HG03354 (cell line): ENCODE results near the gene GTF2E1.
A peak's percentile ranks its signal among the peaks of the same experiment; 100 is the strongest.
"Not testable (repeated sequence)": the region's sequence is repeated elsewhere in the genome, so short reads cannot be mapped to it uniquely, and the experiment has no call there.

ENCODE experiments used
- ATAC-seq: cut with Tn5 transposase; IDR thresholded peaks from one replicate; pipeline ENCODE4 v1.9.1; 2021; ENCODE audit warnings: mild to moderate bottlenecking; ENCODE audit not compliant: unreplicated experiment, poor library complexity, severe bottlenecking

Gene GTF2E1

DNA sequence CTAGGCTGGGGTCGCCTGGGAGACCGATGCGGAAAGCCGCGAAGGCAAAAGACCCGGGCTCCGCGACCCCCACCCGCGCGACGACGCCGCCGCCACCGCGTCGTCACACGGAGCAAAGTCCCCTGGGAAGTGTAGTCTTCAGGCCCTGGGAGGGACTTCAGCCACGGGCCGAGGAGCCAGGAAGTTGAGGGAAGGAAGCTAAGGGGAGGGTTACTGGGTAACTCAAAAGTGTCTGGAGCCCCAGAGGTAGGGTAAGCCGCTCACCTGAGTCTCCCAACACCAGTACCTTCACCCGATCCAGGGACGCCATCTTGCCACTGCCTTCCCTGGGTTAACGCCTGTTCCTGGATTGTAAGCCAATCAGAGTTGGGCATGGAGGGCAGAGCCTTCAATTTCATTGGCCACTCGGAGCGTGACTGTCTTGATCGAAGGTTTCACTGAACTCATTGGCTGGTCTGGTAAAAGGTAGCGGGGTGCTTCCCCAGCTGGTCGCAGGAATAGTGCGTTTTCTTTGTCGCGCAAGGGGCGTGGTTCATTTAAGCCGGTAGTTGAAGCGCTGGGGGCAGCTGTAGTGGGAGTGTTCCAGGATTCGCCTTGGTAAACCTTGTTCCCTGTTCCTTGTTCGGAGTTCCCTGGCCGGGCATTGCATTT, at the start of gene GTF2E1, which contains the start of gene RABL3:
Gene GTF2E1, plus strand, starts transcription at position 547 of the 651 bp plus-strand sequence. CDS start 7,809 bp downstream, outside the sequence.
Gene RABL3, minus strand, starts transcription at position 319 of the 651 bp plus-strand sequence. Its CDS starts 9 bp downstream, at position 310.
- peak; percentile 98 for ATAC-seq

DNA sequence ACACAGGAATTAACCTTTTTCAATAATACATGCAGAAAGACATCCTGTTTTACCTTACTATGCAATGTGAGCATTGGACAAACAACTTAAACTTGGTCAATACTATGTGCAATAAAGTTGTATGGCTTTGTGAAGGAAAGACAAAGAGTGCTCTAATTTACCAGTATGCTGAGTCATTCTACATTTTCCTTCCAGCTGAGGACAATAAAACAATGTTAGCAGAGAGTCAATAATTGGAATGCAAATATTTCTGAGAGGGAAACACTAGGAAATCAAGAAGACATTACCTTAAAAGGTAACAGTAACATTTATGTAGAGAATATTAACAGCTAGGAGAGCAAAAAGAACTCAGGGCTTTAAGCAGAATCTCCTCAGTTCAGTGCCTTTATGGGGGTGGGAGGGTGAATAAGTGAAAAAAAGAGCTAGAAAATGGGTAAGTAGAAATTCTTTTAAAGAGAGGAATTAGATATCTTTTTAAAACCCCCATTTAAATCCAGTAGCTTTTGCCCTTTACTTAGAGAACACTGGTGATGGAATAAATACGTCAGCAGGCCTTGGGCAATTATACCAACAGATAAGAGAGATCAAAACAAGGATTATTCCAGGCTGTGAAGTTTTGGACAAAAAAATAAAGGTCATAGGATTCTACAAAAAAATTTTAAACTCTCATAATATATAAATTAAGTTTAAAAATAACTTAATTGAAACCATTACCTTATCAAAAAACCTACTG, 48.9 kb upstream of the GTF2E1 start:
- no peak for ATAC-seq

GRCh38 chr3:120699333-120699732, 43.2 kb upstream of the GTF2E1 start:
- ATAC-seq, result no peak

DNA sequence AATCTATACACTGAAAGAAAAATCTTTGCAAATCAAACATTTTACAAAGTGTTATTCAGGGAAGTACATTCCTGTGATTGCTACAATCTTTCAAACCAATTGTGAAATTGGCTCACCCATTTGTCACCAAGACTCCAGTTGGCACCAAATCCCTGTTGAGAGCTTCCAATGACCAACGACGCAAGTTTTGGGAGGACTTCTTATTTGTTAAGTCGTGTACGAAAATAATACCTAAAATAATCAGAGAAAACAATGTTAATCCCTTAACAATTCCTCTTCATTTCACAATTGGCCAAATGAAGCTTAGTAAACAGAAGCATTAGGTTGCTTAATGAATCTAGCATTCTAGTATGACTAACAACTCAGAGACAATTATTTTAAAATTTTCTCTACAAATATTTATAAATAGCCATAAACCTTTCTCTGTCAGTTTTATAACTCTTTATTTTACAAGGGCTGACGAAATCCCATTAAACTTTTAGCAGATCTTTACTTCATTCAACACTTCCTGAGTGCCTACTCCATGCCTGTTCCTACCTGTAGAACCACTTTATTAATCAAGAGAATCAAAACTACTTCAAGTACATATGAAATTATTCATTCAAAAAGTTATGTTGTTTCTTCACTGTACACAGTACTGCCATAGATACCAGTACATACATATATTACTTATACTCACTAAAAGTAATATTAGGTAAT, 36.5 kb upstream of the GTF2E1 start:
- no peak for ATAC-seq

DNA sequence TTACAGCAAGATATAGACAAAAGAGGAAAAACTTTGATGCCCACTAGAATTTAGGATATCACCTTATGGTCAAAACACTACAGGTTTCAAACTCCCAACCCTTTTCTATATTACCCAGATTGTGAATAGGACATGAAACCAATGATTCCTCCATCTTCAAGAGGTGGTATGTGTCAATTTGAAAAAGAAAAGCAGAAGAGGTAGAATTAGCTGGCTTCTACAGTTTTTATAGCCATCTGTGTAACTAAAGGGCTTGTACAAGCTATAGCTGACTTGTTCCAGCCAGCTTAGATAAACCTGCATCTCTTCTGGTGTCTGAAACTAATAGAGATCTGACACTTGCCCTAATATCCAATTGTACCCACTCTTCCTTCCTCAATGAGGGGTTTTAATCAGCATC, 35.6 kb upstream of the GTF2E1 start:
- ATAC-seq, result no peak

DNA sequence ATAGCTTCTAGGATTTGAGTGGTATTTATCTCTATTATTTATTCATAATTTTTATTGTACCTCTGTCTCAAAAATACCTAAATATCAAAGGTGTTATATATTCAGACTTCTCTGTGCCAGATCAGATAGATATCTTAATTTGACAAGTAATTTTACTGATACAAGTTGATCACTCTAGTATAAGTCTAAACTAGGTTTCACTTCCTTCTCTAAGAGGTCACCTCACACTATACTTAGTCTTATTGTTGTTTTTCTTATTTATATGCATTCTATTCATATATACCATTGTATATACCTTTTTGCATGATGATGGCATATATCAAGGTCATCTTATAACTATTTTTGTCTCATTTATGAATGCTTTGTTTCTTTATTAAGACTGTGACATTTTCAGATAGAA, 34.1 kb upstream of the GTF2E1 start:
- ATAC-seq, result peak; percentile 58

GRCh38 chr3:120710369-120710768, 32.2 kb upstream of the GTF2E1 start:
- no peak for ATAC-seq

DNA sequence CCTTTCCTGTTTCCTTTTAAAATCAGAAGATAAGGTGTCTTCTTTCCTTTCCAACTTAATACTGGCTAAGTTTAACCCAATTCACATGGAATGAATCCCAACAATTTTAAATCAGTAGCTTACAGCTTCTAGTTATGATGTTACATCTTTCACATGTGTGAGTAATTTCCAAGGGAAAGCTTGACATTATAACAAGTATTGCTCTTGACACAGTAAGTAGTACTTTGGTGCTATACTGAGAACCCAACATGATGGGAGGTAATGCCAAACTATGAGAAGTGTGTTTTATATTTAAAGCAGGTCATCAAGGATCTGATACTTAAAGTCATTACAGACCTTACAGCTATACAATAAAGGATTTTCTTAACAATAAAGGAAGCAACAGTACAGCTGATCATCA, 29.3 kb upstream of the GTF2E1 start:
- no peak for ATAC-seq

DNA sequence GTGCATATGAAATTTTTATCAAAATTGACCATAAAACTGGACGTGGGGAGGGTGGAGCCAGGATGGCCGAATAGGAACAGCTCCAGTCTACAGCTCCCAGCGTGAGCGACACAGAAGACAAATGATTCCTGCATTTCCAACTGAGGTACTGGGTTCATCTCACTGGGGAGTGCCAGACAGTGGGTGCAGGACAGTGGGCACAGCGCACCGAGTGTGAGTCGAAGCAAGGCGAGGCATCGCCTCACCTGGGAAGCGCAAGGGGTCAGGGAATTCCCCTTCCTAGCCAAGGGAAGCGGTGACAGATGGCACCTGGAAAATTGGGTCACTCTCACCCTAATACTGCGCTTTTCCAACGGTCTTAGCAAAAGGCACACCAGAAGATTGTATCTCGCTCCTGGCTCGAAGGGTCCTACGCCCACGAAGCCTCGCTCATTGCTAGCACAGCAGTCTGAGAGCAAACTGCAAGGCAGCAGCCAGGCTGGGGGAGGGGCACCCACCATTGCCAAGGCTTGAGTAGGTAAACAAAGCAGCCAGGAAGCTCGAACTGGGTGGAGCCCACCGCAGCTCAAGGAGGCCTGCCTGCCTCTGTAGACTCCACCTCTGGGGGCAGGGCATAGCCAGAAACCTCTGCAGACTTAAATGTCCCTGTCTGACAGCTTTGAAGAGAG, 23.2 kb upstream of the GTF2E1 start:
- not testable (repeated sequence) for ATAC-seq

- no peak for ATAC-seq
These were observed 15.8 kb upstream of the GTF2E1 start for GRCh38 chr3:120726791-120727190.

GRCh38 chr3:120730576-120731542, 11.7 kb upstream of the GTF2E1 start:
- no peak for ATAC-seq

DNA sequence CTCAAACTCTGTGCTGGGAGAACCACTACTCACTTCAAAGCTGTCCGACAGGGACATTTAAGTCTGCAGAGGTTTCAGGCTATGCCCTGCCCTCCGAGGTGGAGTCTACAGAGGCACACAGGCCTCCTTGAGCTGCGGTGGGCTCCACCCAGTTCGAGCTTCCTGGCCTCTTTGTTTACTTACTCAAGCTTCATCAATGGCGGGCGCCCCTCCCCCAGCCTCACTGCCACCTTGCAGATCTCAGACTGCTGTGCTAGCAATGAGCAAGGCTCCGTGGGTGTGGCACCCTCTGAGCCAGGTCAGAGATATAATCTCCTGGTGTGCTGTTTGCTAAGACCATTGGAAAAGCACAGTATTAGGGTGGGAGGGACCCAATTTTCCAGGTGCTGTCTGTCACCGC, 4.5 kb upstream of the GTF2E1 start:
- ATAC-seq, result not testable (repeated sequence)

- ATAC-seq, result no peak
These were observed 1.2 kb upstream of the GTF2E1 start for GRCh38 chr3:120741320-120741719.

- ATAC-seq, result peak; percentile 29
These were observed 727 bp upstream of the GTF2E1 start for GRCh38 chr3:120741837-120742197.

- ATAC-seq, result peak; percentile 30
These were observed 363 bp downstream of the GTF2E1 start for GRCh38 chr3:120742849-120743365.

DNA sequence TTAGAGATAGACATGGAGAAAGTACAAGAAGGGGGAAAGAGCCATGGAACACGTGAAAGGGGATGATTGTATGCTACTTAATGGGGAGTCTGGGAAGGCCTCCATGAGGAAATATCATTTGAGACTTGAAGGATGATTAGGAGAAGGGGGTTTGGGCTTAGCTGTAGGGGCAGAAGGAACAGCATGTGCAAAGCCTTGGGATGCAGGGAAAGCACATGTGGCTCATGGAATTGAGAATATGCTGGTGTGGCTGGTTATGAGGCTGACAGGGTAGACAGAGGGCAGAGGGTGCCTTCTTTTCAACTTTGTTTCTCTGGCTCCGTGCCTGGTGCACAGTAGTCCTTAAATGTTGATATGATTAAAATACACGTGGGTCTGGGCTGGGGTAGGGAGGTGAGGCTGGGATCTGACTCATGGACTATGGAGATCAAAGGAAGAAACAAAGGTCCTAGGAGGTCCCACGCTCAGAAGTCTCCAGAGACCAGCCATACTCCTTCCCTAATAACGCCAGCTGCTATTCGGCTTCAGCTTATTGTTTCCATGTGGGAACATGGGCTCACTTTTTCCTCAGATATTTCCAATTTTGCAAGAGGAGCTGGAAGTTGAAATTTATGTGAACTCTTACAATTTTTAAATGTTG, 1.1 kb downstream of the GTF2E1 start:
- no peak for ATAC-seq

DNA sequence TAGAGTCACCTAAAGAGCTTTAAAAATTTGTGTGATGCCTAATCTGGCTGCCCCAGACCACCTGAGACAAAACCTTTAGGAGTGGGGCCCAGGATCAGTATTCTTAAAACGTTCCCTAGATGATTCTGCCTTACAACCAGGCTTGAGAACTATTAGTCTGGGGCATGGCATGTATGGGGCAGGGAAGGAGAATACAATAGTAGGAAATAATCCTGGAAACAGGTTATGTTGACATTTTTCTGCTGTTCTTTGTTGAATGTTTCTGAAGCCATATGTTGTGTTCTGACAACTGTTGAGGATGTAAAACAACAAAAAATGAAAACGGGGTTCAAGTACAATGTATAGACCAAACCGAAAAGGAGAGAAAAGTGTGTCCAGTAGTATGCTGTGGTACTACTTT, 2.9 kb downstream of the GTF2E1 start:
- no peak for ATAC-seq

DNA sequence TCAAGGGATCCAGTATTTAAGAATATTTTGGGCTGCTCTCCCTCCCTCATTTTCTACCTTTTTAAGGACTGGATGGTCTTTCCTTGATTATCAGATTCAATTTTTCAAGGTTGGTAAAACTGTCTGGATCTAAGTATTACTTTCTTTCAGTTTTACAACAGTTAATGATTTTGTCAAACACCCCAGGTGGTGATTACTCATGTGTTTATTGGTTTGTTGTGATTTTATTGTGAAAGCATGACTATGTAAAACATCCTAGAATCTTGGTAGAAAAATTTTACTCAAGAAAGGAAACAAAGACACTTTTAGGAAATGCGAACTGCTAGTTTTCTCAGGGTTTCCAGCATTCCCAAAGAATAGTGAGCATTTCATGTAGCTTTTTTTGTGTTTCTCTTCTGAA, 7.3 kb downstream of the GTF2E1 start:
- ATAC-seq, result no peak
